Choroid plexus epithelial cell (primary cell): ENCODE measurements around the gene ELMO1.

Source experiments
- DNase-seq: peaks from one replicate; pipeline ENCODE4 v3.0.0-alpha.2; 2010; ENCODE audit warnings: low read depth
- H3K4me3 ChIP-seq: 2 replicates; pipeline ENCODE4 v1.5.1; 2011; ENCODE audit warnings: low read depth, mild to moderate bottlenecking, control low read depth, low read length, moderate library complexity
- CTCF ChIP-seq: conservative IDR thresholded peaks from 2 replicates; pipeline ENCODE4 v1.5.1; 2011; ENCODE audit warnings: low read depth, mild to moderate bottlenecking, control low read depth, inconsistent platforms, low read length, moderate library complexity

The ELMO1 gene

GRCh38 chr7:37342688-37343471, 105.8 kb downstream of the ELMO1 start:
- TF ChIP-seq CTCF, result no peak
- no peak overlapping the region for H3K4me3 ChIP-seq
- DNase-seq, result no peak

DNA sequence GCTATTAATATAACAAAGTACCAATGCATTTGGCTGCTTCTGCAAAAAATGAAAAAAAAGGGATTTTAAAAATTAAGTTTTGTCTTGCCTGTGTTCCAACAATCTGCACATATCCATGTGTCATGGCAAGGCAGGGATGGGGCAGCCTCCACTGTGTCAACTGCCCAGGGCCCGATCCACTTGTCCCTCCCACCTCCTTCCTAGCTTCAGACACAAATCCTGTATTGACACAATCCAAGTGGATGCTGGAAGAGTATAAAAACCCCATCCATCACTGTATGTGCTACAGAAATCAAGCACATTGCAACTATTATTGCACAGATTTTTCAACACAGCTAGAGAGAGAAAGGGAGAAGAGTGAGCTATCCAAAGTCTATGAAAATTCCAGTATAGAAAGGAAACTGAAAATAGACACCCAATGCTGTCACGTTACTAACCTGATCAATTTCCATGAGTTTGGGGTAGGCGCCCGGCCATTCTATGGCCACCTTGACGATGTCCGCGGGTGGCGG, 106.4 kb downstream of the ELMO1 start:
- no peak for DNase-seq
- no peak overlapping the region for H3K4me3 ChIP-seq
- TF ChIP-seq CTCF, result no peak

DNA sequence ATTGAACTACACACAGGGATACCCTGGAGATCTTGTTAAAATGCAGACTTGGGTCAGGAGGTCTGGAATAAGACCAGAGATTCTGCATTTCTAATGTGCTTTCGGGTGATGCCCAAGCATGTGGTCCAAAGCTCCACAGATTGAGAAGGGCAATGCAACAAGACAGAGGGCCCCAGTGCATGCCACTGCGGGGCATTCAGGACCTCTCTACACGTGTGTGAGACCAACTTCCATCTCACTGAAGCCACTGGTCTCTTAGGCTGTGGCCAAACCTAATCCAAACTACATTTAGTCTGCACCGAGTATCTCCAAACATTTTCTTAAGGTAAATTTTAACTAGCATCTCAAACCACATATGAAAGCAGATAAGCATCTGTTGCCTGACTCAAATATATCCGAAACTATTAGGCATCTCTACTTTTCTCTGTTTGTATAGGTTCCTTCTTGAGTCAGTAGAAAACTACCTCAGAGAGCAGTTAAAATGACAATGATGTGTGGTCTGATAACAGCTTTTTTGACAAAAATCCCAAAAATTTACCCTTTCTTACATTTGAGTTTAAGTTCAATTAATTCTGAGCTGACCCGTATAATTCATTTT, 107.5 kb downstream of the ELMO1 start:
- DNase-seq, result no peak
- H3K4me3 ChIP-seq, result no peak overlapping the region
- no peak for TF ChIP-seq CTCF

DNA sequence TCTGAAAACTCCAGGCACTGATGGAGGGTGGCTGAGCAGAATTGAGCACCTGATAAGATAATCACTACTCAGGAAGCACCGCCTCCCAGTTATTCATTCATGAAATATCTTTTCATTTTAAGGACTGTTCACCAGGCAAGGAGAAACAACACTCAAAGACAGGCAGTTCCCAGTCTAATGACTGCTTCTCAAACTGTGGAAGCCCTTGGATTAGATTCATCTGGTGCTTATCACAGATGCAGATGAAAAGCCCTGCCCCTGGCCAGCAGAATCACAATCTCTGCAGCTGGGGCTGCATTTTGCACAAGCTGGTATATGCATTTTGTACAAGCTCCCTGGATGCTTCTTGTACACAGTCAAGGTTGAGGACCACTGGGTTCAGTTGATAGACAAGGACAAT, 109.7 kb downstream of the ELMO1 start:
- DNase-seq, result no peak
- H3K4me3 ChIP-seq, result no peak overlapping the region
- TF ChIP-seq CTCF, result no peak

GRCh38 chr7:37337522-37337921, 111.1 kb downstream of the ELMO1 start:
- no peak for TF ChIP-seq CTCF
- H3K4me3 ChIP-seq, result no peak overlapping the region
- DNase-seq, result no peak

GRCh38 chr7:37336259-37336658, 112.4 kb downstream of the ELMO1 start:
- H3K4me3 ChIP-seq, result no peak overlapping the region
- TF ChIP-seq CTCF, result no peak
- DNase-seq, result no peak
